ENCODE measurements around the gene MCL1. TPM values are rescaled to one million over a fixed set of nuclear protein-coding genes. Genes with fewer than 3 reads are reported as not detected.

The MCL1 gene
- total and polyA plus RNA-seq, 2 of the 13 experiments (the other 11 are each of a cell fraction or from before 2014, with no cell fraction given) = 69.5 to 125 TPM

DNA sequence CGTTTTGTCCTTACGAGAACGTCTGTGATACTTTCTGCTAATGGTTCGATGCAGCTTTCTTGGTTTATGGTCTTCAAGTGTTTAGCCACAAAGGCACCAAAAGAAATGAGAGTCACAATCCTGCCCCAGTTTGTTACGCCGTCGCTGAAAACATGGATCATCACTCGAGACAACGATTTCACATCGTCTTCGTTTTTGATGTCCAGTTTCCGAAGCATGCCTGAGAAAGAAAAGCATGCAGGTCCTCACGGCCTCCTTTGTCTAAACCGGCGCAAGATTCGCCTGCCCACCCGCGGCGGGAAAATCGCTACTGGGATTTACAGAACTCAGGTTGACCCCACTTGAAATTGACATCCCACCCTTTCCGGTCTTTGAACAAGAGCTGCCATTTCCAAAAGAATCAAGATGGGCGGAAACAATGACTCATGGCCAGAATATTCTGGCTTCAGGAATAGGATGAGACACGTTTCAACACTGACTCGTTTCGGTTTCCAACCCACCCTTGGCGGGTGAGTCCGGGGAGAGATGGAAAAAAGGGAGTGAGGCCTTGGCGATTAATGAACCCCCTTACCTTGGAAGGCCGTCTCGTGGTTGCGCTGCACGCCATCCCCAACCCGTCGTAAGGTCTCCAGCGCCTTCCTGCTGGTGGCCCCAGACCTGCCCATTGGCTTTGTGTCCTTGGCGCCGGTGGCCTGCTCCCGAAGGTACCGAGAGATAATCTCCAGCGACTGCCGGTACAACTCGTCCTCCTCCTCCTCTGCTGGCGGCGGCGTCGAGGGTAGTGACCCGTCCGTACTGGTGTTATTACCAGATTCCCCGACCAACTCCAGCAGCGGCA is 919 bp downstream of the MCL1 start (continued):
- no peak for TF ChIP-seq AKAP8 (CRISPR knock-in tag; IDR thresholded peaks at IDR 0.05)
- TF ChIP-seq ZNF547 (CRISPR knock-in tag; IDR thresholded peaks at IDR 0.05) = no peak
- TF ChIP-seq ZNF75D (CRISPR knock-in tag; IDR thresholded peaks at IDR 0.05; ENCODE audit: borderline replicate concordance) = no peak
- TF ChIP-seq KLF12 (CRISPR knock-in tag; IDR thresholded peaks at IDR 0.05; ENCODE audit: borderline replicate concordance) = 0 out of 2 replicates have a peak, but pooled peaks have one; percentile 11
- TF ChIP-seq POLR2A (IDR thresholded peaks at IDR 0.05; ENCODE audit: insufficient read depth in 1 of 2, low read depth in 2 of 2, low read length in 2 of 2) = peak; percentile 37 to 58; a peak in 2 of 4 replicates
- 0 out of 2 replicates have a peak, but pooled peaks have one; percentile 22 for TF ChIP-seq ZNF550 (CRISPR knock-in tag; IDR thresholded peaks at IDR 0.05; ENCODE audit: borderline replicate concordance)
- TF ChIP-seq, protein P1, sequence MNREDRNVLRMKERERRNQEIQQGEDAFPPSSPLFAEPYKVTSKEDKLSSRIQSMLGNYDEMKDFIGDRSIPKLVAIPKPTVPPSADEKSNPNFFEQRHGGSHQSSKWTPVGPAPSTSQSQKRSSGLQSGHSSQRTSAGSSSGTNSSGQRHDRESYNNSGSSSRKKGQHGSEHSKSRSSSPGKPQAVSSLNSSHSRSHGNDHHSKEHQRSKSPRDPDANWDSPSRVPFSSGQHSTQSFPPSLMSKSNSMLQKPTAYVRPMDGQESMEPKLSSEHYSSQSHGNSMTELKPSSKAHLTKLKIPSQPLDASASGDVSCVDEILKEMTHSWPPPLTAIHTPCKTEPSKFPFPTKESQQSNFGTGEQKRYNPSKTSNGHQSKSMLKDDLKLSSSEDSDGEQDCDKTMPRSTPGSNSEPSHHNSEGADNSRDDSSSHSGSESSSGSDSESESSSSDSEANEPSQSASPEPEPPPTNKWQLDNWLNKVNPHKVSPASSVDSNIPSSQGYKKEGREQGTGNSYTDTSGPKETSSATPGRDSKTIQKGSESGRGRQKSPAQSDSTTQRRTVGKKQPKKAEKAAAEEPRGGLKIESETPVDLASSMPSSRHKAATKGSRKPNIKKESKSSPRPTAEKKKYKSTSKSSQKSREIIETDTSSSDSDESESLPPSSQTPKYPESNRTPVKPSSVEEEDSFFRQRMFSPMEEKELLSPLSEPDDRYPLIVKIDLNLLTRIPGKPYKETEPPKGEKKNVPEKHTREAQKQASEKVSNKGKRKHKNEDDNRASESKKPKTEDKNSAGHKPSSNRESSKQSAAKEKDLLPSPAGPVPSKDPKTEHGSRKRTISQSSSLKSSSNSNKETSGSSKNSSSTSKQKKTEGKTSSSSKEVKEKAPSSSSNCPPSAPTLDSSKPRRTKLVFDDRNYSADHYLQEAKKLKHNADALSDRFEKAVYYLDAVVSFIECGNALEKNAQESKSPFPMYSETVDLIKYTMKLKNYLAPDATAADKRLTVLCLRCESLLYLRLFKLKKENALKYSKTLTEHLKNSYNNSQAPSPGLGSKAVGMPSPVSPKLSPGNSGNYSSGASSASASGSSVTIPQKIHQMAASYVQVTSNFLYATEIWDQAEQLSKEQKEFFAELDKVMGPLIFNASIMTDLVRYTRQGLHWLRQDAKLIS (CRISPR knock-in tag; IDR thresholded peaks at IDR 0.05) = peak; percentile 8; the same call in 1 of the 2 replicates
- TF ChIP-seq, protein P2, sequence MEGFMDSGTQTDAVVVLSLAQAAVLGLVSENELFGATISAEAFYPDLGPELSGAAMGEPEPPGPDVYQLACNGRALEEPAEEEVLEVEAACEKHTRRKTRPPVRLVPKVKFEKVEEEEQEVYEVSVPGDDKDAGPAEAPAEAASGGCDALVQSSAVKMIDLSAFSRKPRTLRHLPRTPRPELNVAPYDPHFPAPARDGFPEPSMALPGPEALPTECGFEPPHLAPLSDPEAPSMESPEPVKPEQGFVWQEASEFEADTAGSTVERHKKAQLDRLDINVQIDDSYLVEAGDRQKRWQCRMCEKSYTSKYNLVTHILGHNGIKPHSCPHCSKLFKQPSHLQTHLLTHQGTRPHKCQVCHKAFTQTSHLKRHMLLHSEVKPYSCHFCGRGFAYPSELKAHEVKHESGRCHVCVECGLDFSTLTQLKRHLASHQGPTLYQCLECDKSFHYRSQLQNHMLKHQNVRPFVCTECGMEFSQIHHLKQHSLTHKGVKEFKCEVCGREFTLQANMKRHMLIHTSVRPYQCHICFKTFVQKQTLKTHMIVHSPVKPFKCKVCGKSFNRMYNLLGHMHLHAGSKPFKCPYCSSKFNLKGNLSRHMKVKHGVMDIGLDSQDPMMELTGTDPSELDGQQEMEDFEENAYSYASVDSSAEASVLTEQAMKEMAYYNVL (CRISPR knock-in tag; IDR thresholded peaks at IDR 0.05; ENCODE audit: borderline replicate concordance) = 0 out of 2 replicates have a peak, but pooled peaks have one; percentile 12
- no peak for TF ChIP-seq GATAD2A (CRISPR knock-in tag; IDR thresholded peaks at IDR 0.05)
- TF ChIP-seq BORCS8-MEF2B (CRISPR knock-in tag; IDR thresholded peaks at IDR 0.05) = no peak
- TF ChIP-seq ZSCAN21 (CRISPR knock-in tag; IDR thresholded peaks at IDR 0.05; ENCODE audit: borderline replicate concordance) = no peak
- no peak for TF ChIP-seq TGIF2 (CRISPR knock-in tag; IDR thresholded peaks at IDR 0.05)
- TF ChIP-seq, protein P3, sequence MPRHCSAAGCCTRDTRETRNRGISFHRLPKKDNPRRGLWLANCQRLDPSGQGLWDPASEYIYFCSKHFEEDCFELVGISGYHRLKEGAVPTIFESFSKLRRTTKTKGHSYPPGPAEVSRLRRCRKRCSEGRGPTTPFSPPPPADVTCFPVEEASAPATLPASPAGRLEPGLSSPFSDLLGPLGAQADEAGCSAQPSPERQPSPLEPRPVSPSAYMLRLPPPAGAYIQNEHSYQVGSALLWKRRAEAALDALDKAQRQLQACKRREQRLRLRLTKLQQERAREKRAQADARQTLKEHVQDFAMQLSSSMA (CRISPR knock-in tag; IDR thresholded peaks at IDR 0.05) = no peak
- no peak for TF ChIP-seq NFKBIZ (CRISPR knock-in tag; IDR thresholded peaks at IDR 0.05)
- no peak; the same call in none of the 2 replicates for TF ChIP-seq ZNF225 (CRISPR knock-in tag; IDR thresholded peaks at IDR 0.05)
- TF ChIP-seq ZFP90 (CRISPR knock-in tag; IDR thresholded peaks at IDR 0.05; ENCODE audit: borderline replicate concordance) = 0 out of 2 replicates have a peak, but pooled peaks have one; percentile 13
- TF ChIP-seq KAT7 (CRISPR knock-in tag; IDR thresholded peaks at IDR 0.05; ENCODE audit: borderline replicate concordance) = no peak
- TF ChIP-seq ZBTB1 (CRISPR knock-in tag; IDR thresholded peaks at IDR 0.05; ENCODE audit: borderline replicate concordance) = no peak
- TF ChIP-seq, protein P4, sequence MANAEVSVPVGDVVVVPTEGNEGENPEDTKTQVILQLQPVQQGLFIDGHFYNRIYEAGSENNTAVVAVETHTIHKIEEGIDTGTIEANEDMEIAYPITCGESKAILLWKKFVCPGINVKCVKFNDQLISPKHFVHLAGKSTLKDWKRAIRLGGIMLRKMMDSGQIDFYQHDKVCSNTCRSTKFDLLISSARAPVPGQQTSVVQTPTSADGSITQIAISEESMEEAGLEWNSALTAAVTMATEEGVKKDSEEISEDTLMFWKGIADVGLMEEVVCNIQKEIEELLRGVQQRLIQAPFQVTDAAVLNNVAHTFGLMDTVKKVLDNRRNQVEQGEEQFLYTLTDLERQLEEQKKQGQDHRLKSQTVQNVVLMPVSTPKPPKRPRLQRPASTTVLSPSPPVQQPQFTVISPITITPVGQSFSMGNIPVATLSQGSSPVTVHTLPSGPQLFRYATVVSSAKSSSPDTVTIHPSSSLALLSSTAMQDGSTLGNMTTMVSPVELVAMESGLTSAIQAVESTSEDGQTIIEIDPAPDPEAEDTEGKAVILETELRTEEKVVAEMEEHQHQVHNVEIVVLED (CRISPR knock-in tag; IDR thresholded peaks at IDR 0.05; ENCODE audit: borderline replicate concordance) = no peak
- no peak for TF ChIP-seq TCF7L2 (IDR thresholded peaks at IDR 0.05; ENCODE audit: low read depth, low read length)
- no peak for TF ChIP-seq ZNF720 (CRISPR knock-in tag; IDR thresholded peaks at IDR 0.05)
- TF ChIP-seq ZNF766 (CRISPR knock-in tag; IDR thresholded peaks at IDR 0.05; ENCODE audit: borderline replicate concordance) = no peak
